Measurements from ENCODE around the gene CYTH4. TPM values are rescaled to one million over a fixed set of nuclear protein-coding genes. Genes with fewer than 3 reads are reported as not detected.

The CYTH4 gene
- total and polyA plus RNA-seq, 2 experiments from 2014 or later = not detected

DNA sequence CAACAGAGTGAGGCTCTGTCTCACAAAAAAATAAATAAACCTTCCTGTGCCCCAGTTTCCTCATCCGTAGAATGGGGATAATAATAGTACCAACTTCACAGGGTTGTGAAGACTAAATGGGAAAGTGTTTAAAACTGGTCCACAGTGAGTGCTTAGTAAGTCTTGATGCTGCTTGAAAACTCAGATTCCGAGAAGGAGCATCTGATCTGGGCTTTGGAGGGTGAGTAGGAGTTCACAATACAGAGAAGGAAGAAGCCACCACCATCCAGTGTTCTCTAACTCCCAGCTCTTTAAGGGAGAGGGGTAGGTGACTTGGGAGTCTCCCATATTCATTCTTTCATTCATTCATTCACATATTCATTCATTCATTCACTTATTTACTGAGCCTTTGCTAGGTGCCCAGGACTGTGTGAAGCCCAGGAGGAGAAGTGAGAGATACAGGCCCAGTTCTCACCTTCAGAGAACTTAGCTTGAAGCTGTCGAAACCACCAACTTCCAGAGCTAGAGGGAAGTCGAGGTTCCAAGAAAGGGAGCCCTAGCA lies 17.7 kb downstream of the CYTH4 start:
- Histone ChIP-seq H3K27me3 (ENCODE audit: insufficient read depth) (no peaks in the 10 kb centered on the region), H3K27ac (ENCODE audit: low read depth) (no peak overlapping the region), H3K36me3 (ENCODE audit: insufficient read depth) (no peaks in the 10 kb centered on the region), H3K4me2 (no peak overlapping the region), H2AFZ (no peak overlapping the region), H3K4me3 (no peak overlapping the region), H3F3A (replicated peaks; ENCODE audit: low read depth) (no peaks in the 10 kb centered on the region), H3K79me2 (replicated peaks; ENCODE audit: insufficient read depth) (no peaks in the 10 kb centered on the region), H3K9me2 (ENCODE audit: insufficient read depth) (no peaks in the 10 kb centered on the region), H3K4me1 (ENCODE audit: insufficient read depth) (peaks cover 5% of the 10 kb centered on the region; the same call in 1 of the 2 replicates), H4K20me1 (replicated peaks; ENCODE audit: insufficient read depth) (no peaks in the 10 kb centered on the region)
- ATAC-seq = no peak
- Mint-ChIP-seq H3K4me3 (no peak overlapping the region; the same call in 2 of the 3 replicates), H3K27ac (no peak overlapping the region), H3K9me3 (no peaks in the 10 kb centered on the region), H3K4me1 (peaks cover 25% of the 10 kb centered on the region), H3K27me3 (ENCODE audit: insufficient read depth, low read depth, poor library complexity) (peaks cover 19% of the 10 kb centered on the region), H3K36me3 (ENCODE audit: low read depth) (no peaks in the 10 kb centered on the region)
- TF ChIP-seq, protein P1, sequence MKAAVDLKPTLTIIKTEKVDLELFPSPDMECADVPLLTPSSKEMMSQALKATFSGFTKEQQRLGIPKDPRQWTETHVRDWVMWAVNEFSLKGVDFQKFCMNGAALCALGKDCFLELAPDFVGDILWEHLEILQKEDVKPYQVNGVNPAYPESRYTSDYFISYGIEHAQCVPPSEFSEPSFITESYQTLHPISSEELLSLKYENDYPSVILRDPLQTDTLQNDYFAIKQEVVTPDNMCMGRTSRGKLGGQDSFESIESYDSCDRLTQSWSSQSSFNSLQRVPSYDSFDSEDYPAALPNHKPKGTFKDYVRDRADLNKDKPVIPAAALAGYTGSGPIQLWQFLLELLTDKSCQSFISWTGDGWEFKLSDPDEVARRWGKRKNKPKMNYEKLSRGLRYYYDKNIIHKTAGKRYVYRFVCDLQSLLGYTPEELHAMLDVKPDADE (IDR thresholded peaks at IDR 0.05) = no peak
- TF ChIP-seq, protein P2, sequence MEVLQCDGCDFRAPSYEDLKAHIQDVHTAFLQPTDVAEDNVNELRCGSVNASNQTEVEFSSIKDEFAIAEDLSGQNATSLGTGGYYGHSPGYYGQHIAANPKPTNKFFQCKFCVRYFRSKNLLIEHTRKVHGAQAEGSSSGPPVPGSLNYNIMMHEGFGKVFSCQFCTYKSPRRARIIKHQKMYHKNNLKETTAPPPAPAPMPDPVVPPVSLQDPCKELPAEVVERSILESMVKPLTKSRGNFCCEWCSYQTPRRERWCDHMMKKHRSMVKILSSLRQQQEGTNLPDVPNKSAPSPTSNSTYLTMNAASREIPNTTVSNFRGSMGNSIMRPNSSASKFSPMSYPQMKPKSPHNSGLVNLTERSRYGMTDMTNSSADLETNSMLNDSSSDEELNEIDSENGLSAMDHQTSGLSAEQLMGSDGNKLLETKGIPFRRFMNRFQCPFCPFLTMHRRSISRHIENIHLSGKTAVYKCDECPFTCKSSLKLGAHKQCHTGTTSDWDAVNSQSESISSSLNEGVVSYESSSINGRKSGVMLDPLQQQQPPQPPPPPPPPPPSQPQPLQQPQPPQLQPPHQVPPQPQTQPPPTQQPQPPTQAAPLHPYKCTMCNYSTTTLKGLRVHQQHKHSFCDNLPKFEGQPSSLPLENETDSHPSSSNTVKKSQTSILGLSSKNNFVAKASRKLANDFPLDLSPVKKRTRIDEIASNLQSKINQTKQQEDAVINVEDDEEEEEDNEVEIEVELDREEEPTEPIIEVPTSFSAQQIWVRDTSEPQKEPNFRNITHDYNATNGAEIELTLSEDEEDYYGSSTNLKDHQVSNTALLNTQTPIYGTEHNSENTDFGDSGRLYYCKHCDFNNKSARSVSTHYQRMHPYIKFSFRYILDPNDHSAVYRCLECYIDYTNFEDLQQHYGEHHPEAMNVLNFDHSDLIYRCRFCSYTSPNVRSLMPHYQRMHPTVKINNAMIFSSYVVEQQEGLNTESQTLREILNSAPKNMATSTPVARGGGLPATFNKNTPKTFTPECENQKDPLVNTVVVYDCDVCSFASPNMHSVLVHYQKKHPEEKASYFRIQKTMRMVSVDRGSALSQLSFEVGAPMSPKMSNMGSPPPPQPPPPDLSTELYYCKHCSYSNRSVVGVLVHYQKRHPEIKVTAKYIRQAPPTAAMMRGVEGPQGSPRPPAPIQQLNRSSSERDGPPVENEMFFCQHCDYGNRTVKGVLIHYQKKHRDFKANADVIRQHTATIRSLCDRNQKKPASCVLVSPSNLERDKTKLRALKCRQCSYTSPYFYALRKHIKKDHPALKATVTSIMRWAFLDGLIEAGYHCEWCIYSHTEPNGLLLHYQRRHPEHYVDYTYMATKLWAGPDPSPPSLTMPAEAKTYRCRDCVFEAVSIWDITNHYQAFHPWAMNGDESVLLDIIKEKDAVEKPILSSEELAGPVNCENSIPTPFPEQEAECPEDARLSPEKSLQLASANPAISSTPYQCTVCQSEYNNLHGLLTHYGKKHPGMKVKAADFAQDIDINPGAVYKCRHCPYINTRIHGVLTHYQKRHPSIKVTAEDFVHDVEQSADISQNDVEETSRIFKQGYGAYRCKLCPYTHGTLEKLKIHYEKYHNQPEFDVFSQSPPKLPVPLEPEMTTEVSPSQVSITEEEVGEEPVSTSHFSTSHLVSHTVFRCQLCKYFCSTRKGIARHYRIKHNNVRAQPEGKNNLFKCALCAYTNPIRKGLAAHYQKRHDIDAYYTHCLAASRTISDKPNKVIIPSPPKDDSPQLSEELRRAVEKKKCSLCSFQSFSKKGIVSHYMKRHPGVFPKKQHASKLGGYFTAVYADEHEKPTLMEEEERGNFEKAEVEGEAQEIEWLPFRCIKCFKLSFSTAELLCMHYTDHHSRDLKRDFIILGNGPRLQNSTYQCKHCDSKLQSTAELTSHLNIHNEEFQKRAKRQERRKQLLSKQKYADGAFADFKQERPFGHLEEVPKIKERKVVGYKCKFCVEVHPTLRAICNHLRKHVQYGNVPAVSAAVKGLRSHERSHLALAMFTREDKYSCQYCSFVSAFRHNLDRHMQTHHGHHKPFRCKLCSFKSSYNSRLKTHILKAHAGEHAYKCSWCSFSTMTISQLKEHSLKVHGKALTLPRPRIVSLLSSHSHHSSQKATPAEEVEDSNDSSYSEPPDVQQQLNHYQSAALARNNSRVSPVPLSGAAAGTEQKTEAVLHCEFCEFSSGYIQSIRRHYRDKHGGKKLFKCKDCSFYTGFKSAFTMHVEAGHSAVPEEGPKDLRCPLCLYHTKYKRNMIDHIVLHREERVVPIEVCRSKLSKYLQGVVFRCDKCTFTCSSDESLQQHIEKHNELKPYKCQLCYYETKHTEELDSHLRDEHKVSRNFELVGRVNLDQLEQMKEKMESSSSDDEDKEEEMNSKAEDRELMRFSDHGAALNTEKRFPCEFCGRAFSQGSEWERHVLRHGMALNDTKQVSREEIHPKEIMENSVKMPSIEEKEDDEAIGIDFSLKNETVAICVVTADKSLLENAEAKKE (CRISPR knock-in tag; IDR thresholded peaks at IDR 0.05) = no peak
- TF ChIP-seq, protein P3, sequence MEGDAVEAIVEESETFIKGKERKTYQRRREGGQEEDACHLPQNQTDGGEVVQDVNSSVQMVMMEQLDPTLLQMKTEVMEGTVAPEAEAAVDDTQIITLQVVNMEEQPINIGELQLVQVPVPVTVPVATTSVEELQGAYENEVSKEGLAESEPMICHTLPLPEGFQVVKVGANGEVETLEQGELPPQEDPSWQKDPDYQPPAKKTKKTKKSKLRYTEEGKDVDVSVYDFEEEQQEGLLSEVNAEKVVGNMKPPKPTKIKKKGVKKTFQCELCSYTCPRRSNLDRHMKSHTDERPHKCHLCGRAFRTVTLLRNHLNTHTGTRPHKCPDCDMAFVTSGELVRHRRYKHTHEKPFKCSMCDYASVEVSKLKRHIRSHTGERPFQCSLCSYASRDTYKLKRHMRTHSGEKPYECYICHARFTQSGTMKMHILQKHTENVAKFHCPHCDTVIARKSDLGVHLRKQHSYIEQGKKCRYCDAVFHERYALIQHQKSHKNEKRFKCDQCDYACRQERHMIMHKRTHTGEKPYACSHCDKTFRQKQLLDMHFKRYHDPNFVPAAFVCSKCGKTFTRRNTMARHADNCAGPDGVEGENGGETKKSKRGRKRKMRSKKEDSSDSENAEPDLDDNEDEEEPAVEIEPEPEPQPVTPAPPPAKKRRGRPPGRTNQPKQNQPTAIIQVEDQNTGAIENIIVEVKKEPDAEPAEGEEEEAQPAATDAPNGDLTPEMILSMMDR (conservative IDR thresholded peaks at IDR 0.05; ENCODE audit: low read depth in 2 of 2) = no peak
- TF ChIP-seq STAT1 (IDR thresholded peaks at IDR 0.05; ENCODE audit: unreplicated experiment) = no peak
- TF ChIP-seq ZNF114 (CRISPR knock-in tag; IDR thresholded peaks at IDR 0.05) = no peak
- TF ChIP-seq, protein P4, sequence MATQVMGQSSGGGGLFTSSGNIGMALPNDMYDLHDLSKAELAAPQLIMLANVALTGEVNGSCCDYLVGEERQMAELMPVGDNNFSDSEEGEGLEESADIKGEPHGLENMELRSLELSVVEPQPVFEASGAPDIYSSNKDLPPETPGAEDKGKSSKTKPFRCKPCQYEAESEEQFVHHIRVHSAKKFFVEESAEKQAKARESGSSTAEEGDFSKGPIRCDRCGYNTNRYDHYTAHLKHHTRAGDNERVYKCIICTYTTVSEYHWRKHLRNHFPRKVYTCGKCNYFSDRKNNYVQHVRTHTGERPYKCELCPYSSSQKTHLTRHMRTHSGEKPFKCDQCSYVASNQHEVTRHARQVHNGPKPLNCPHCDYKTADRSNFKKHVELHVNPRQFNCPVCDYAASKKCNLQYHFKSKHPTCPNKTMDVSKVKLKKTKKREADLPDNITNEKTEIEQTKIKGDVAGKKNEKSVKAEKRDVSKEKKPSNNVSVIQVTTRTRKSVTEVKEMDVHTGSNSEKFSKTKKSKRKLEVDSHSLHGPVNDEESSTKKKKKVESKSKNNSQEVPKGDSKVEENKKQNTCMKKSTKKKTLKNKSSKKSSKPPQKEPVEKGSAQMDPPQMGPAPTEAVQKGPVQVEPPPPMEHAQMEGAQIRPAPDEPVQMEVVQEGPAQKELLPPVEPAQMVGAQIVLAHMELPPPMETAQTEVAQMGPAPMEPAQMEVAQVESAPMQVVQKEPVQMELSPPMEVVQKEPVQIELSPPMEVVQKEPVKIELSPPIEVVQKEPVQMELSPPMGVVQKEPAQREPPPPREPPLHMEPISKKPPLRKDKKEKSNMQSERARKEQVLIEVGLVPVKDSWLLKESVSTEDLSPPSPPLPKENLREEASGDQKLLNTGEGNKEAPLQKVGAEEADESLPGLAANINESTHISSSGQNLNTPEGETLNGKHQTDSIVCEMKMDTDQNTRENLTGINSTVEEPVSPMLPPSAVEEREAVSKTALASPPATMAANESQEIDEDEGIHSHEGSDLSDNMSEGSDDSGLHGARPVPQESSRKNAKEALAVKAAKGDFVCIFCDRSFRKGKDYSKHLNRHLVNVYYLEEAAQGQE (IDR thresholded peaks at IDR 0.05; ENCODE audit: unreplicated experiment) = no peak
- no peak for TF ChIP-seq POLR2AphosphoS5 (IDR thresholded peaks at IDR 0.05; ENCODE audit: low read depth)
- TF ChIP-seq NANOG (IDR thresholded peaks at IDR 0.05; ENCODE audit: borderline replicate concordance) = no peak
- TF ChIP-seq ZNF331 (CRISPR knock-in tag; IDR thresholded peaks at IDR 0.05; ENCODE audit: low read depth) = no peak
- TF ChIP-seq EZH2phosphoT487 (IDR thresholded peaks at IDR 0.05; ENCODE audit: unreplicated experiment) = no peak
- TF ChIP-seq EZH2 (IDR thresholded peaks at IDR 0.05; ENCODE audit: low read depth, unreplicated experiment) = no peak
- TF ChIP-seq JUNB (IDR thresholded peaks at IDR 0.05; ENCODE audit: unreplicated experiment) = no peak
- no peak for TF ChIP-seq CREB1 (CRISPR knock-in tag; IDR thresholded peaks at IDR 0.05; ENCODE audit: low read depth)
- no peak for DNase-seq (ENCODE audit: low spot score)

Data from GM23338 (cell line).